ENCODE data around the gene GABRA1. TPM values are rescaled to one million over a fixed set of nuclear protein-coding genes. Genes with fewer than 3 reads are reported as not detected.

The GABRA1 gene
- total RNA-seq, 1 donor from 2014 or later, result not detected

- DNase-seq (ENCODE audit: low read depth), result no peak
- TF ChIP-seq CTCF (conservative IDR thresholded peaks at IDR 0.05; ENCODE audit: low read depth, low read length), result no peak
- no peak overlapping the region for H3K4me3 ChIP-seq (ENCODE audit: low read depth, low read length)
Observed at GRCh38 chr5:161857358-161857757, 9.4 kb downstream of the GABRA1 start.

GRCh38 chr5:161863259-161863658 lies 15.3 kb downstream of the GABRA1 start:
- no peak overlapping the region for H3K4me3 ChIP-seq (ENCODE audit: low read depth, low read length)
- no peak for TF ChIP-seq CTCF (conservative IDR thresholded peaks at IDR 0.05; ENCODE audit: low read depth, low read length)
- no peak for DNase-seq (ENCODE audit: low read depth)

- H3K4me3 ChIP-seq (ENCODE audit: low read depth, low read length), result no peak overlapping the region
- no peak for TF ChIP-seq CTCF (conservative IDR thresholded peaks at IDR 0.05; ENCODE audit: low read depth, low read length)
- DNase-seq (ENCODE audit: low read depth), result no peak
Observed at GRCh38 chr5:161863811-161864210, 15.9 kb downstream of the GABRA1 start.

GRCh38 chr5:161865510-161865909 lies 17.6 kb downstream of the GABRA1 start:
- no peak for DNase-seq (ENCODE audit: low read depth)
- no peak overlapping the region for H3K4me3 ChIP-seq (ENCODE audit: low read depth, low read length)
- no peak for TF ChIP-seq CTCF (conservative IDR thresholded peaks at IDR 0.05; ENCODE audit: low read depth, low read length)

- no peak for TF ChIP-seq CTCF (conservative IDR thresholded peaks at IDR 0.05; ENCODE audit: low read depth, low read length)
- DNase-seq (ENCODE audit: low read depth), result no peak
- H3K4me3 ChIP-seq (ENCODE audit: low read depth, low read length), result no peak overlapping the region
Observed at GRCh38 chr5:161889971-161890370, 42.1 kb downstream of the GABRA1 start.

GRCh38 chr5:161895514-161895913 lies 47.6 kb downstream of the GABRA1 start:
- no peak for DNase-seq (ENCODE audit: low read depth)
- H3K4me3 ChIP-seq (ENCODE audit: low read depth, low read length), result no peak overlapping the region
- no peak for TF ChIP-seq CTCF (conservative IDR thresholded peaks at IDR 0.05; ENCODE audit: low read depth, low read length)

GRCh38 chr5:161897033-161897432 lies 49.1 kb downstream of the GABRA1 start:
- DNase-seq (ENCODE audit: low read depth), result no peak
- no peak overlapping the region for H3K4me3 ChIP-seq (ENCODE audit: low read depth, low read length)
- TF ChIP-seq CTCF (conservative IDR thresholded peaks at IDR 0.05; ENCODE audit: low read depth, low read length), result no peak

Data from epithelial cell of proximal tubule (primary cell).